ENCODE data around the gene QARS1. TPM values are rescaled to one million over a fixed set of nuclear protein-coding genes. Genes with fewer than 3 reads are reported as not detected.

QARS1 gene
- 264 and 270 TPM in 2 replicates for total RNA-seq

DNA sequence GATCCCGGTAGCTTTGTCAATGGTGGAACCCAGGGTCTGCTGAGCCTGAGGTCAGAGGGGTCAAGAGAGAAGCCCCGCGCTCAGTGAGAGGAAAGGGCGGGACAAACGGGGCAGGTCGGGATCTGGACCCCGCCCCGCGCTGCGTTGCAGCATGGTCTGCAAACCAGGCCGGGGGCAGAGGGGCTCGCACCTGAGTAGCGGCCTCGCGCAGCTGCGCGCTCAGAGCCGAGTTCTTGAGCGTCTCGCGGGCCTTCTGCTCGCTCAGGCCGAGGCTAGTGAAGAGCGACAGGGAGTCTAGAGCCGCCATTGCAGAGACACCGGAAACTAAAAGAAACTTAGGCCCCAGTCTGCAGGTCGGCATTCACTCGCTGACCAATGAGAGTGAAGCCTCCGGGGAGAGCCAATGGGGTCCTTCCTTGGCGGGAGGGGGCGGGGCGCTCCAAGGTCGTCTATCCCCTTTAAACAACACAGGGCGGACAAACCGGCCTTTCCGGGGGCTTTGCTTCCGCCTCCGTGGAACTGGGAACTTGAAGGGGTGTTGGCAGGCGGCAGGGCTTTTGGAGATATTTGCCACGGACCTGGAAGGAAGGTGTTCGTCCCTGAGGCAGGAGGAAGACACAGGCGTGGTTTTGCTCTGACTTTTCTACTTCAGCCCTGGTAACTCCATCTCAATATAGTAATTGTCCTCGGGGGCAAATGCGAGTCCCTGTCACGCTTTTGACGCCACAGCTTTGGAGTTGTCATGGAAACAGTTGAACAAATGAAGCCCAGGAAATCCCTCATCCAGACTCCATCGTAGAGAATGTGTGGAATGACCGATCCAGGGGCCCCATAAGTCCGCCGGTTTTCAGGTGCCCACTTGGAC is at the start of gene QARS1:
TSS of gene QARS1 (minus strand) at position 331 of the 865 bp plus-strand sequence. CDS start at position 307, 24 bp downstream.

DNA sequence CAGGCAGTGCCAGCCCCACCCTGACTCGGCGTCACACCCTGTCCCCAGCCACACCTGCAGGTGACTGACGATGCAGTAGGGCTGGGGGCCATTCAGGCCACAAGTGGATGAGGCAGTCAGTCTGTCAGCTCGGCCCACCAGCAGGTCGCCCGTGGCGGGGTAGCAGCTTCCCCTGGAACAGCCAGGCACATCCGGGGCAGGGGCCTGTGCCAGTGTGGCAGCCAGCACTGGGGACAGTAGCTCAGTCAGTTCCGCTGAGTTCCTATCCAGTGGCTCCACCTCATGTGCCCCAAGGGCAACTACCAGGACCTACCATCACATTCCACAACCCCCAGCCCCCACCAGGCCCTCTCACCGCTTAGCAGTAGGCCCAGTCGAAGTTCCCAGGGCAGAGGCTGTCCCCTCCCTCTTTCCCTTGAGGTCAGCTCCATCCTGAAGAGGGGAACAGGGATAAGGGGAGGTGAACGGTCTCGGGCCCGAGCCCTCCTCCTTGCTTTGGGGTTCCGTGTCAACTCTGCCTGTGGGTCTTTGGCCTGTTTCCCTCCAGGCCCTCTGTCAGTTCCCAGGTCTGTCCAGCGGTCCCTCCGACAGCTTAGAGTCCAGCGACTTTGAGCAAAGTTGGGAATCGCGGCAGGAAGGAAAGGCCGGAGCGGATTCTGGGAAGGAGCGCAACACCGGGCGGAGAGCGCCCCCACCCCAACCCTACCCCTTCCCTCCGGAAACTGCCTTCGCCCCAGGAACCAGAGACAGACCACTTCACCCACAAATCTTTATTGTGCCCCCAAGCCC is 28.1 kb upstream of the QARS1 start, which contains the start of gene LAMB2:
TSS of gene LAMB2 (minus strand) at position 614 of the 789 bp plus-strand sequence. CDS start at position 431, 183 bp downstream.

DNA sequence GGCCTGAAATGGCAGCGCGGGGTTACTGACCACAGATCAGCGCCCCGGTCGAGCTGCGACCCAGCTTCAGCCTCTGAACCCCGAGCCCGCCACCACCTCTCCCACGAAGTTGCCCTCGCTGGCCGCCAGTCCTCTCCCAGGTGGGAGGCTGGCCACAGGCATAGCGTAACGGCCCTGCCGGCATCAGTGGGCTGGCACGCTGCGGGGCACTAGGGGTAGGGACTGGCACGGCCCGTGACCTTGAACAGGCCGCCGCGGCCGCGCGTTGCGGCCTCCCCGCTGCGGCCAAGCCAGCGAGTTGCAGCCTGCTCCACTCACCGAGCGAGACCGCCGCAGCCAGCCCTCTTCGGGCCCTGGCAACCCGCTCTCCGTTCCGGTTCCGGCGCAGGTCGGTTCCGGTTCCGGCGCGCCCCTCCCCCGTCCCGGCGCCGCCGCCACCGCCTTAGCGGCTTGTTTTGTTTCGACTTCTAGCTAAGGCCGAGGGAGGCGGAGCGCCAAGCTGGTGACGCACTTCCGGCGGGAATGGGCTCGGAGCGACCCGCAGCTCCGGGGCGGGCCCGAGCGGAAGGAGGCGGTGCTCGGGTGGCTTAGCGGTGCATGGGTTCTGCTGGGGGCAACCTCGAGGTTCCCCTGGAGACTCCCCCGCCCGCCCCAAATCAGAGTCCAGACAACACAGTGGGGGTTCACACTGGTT is 16.0 kb upstream of the QARS1 start, which contains the start of gene USP19:
TSS of gene USP19 (minus strand) at position 386 of the 694 bp plus-strand sequence. CDS start 1,678 bp downstream, outside the sequence.

DNA sequence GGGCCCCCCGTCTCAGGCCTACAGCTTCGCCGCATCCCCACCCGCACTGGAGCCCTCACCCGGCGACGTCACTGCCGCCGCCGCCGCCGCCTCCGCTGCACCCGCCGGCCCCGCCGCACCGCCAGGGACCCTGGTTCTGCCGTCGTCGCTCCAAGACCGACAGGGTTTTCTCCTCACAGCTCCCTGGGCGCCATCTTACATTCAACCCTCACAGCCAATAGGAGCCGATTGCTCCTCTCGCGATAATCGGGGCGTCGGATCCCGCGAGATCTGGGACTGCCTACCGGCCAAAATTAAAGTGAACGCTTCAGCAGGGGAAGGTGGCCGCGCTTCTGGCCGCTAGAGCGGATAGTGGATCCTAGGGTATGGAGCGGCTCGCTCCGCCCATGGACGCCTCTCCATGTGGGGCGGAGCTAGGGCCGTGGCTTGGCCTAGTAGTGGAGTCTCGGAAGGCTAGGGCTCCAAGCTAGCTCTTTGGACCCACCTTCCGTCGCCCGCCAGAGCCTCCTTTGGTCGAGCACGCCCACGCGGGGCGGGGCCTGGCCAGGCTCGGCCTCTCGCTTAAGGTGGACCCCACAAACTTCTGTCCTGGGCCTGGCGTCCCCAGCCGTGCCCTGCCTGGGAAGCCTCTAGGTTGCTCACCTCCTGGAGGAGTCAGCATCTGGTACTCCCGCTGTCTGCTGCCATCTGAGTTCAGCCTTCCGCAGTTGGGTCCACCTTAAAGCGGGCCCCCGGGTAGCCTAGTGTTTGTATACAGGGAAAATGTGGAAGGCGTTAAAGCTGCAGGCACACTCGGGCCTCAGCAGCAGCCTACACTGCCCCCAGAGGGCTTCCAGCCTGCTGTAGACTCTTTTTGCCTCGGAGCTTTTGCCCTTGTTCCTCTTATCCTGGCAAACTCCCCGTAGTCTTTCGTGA is 10.4 kb downstream of the QARS1 start, which contains the start of gene QRICH1:
TSS of gene QRICH1 (minus strand) at position 219 of the 915 bp plus-strand sequence. CDS start 17,054 bp downstream, outside the sequence.

Other genes with a start within 250 kb of the QARS1 start
- gene SLC25A20, start 205.9 kb downstream of the QARS1 start, total RNA-seq, result 34.3 and 35.2 TPM in 2 replicates
- 73.9 and 76.5 TPM in 2 replicates for gene ARIH2, start 185.9 kb downstream of the QARS1 start, total RNA-seq
- gene P4HTM, start 114.5 kb downstream of the QARS1 start, total RNA-seq, result 22.4 and 45.7 TPM in 2 replicates
- 36.4 and 62.3 TPM in 2 replicates for gene WDR6, start 97.4 kb downstream of the QARS1 start, total RNA-seq
- 39.2 and 42.0 TPM in 2 replicates for gene DALRD3, start 86.2 kb downstream of the QARS1 start, total RNA-seq
- 60.6 and 75.3 TPM in 2 replicates for gene NDUFAF3, start 82.6 kb downstream of the QARS1 start, total RNA-seq
- gene IMPDH2, start 75.4 kb downstream of the QARS1 start, total RNA-seq, result 237 and 343 TPM in 2 replicates
- 69.4 and 191 TPM in 2 replicates for gene QRICH1, start 10.7 kb downstream of the QARS1 start, total RNA-seq
- 42.8 and 47.7 TPM in 2 replicates for gene USP19, start 16.1 kb upstream of the QARS1 start, total RNA-seq
- 360 and 613 TPM in 2 replicates for gene LAMB2, start 28.3 kb upstream of the QARS1 start, total RNA-seq
- gene CCDC71, start 61.6 kb upstream of the QARS1 start, total RNA-seq, result 14.9 and 23.0 TPM in 2 replicates
- 22.6 and 24.2 TPM in 2 replicates for gene KLHDC8B, start 66.8 kb upstream of the QARS1 start, total RNA-seq
- gene C3orf62, start 172.5 kb upstream of the QARS1 start, total RNA-seq, result 0.28 and 0.96 TPM in 2 replicates
- gene USP4, start 235.3 kb upstream of the QARS1 start, total RNA-seq, result 15.5 and 25.7 TPM in 2 replicates

Data from regular cardiac myocyte (primary cell).